Subcutaneous abdominal adipose tissue (tissue), 5 donors: ENCODE measurements around the gene TMEM100.

Experiments
- H3K27ac ChIP-seq: one replicate; pipeline ENCODE4 v1.7.0; 2013; ENCODE audit warnings: low read depth, mild to moderate bottlenecking, inconsistent platforms, low read length, moderate library complexity
- H3K27me3 ChIP-seq, 5 donors: one replicate each; pipeline ENCODE4 v1.7.0; 2013; ENCODE audit warnings: low read length in 5 of 5, inconsistent platforms in 1 of 5; ENCODE audit not compliant: control insufficient read depth in 5 of 5, insufficient read depth in 4 of 5
- H3K36me3 ChIP-seq, 5 donors: one replicate each; pipeline ENCODE4 v1.7.0; 2013; ENCODE audit warnings: low read length in 5 of 5; ENCODE audit not compliant: control insufficient read depth in 5 of 5, insufficient read depth in 5 of 5
- H3K4me1 ChIP-seq, 5 donors: one replicate each; pipeline ENCODE4 v1.7.0; 2013; ENCODE audit warnings: low read length in 5 of 5, mild to moderate bottlenecking in 3 of 5, moderate library complexity in 1 of 5; ENCODE audit not compliant: control insufficient read depth in 5 of 5, insufficient read depth in 5 of 5
- H3K4me3 ChIP-seq, 5 donors: one replicate each; pipeline ENCODE4 v1.7.0; 2013; ENCODE audit warnings: low read length in 5 of 5, low read depth in 1 of 5
- H3K9ac ChIP-seq, 5 donors: one replicate each; pipeline ENCODE4 v1.7.0; 2013; ENCODE audit warnings: low read length in 5 of 5, mild to moderate bottlenecking in 4 of 5, moderate library complexity in 3 of 5
- H3K9me3 ChIP-seq, 5 donors: one replicate each; pipeline ENCODE4 v1.7.0; 2013; ENCODE audit warnings: low read length in 5 of 5; ENCODE audit not compliant: control insufficient read depth in 5 of 5
- donor health status: healthy.
- donor health status: healthy.
- donor health status: healthy.
- donor health status: healthy.
- donor health status: healthy.

The TMEM100 gene

GRCh38 chr17:55746466-55746865 lies 23.8 kb upstream of the TMEM100 start:
- no peaks in the 10 kb centered on the region for H3K36me3 ChIP-seq
- no peaks in the 10 kb centered on the region for H3K27me3 ChIP-seq
- H3K9me3 ChIP-seq, result no peaks in the 10 kb centered on the region
- no peak overlapping the region for H3K9ac ChIP-seq
- no peak overlapping the region for H3K4me3 ChIP-seq
- H3K4me1 ChIP-seq, result peaks cover 0 to 7% (median 5%) of the 10 kb centered on the region in 5 donors
- no peak overlapping the region for H3K27ac ChIP-seq

- Histone ChIP-seq H3K27me3 (no peaks in the 10 kb centered on the region), H3K4me3 (no peak overlapping the region), H3K36me3 (no peaks in the 10 kb centered on the region), H3K9ac (no peak overlapping the region), H3K9me3 (no peaks in the 10 kb centered on the region), H3K4me1 (no peaks in the 10 kb centered on the region), H3K27ac (no peak overlapping the region)
Measured at GRCh38 chr17:55745258-55745657, 22.6 kb upstream of the TMEM100 start.

- no peaks in the 10 kb centered on the region for H3K27me3 ChIP-seq
- no peak overlapping the region for H3K4me3 ChIP-seq
- H3K9me3 ChIP-seq, result no peaks in the 10 kb centered on the region
- no peaks in the 10 kb centered on the region for H3K36me3 ChIP-seq
- no peaks in the 10 kb centered on the region for H3K4me1 ChIP-seq
- no peak overlapping the region for H3K9ac ChIP-seq
- H3K27ac ChIP-seq, result no peak overlapping the region
Measured at GRCh38 chr17:55743103-55743679, 20.5 kb upstream of the TMEM100 start.

GRCh38 chr17:55742272-55743102 lies 19.8 kb upstream of the TMEM100 start:
- Histone ChIP-seq H3K27ac (no peak overlapping the region), H3K4me1 (no peaks in the 10 kb centered on the region), H3K27me3 (no peaks in the 10 kb centered on the region), H3K9ac (no peak overlapping the region), H3K4me3 (no peak overlapping the region), H3K9me3 (no peaks in the 10 kb centered on the region), H3K36me3 (no peaks in the 10 kb centered on the region)

- Histone ChIP-seq H3K4me1 (no peaks in the 10 kb centered on the region), H3K27me3 (no peaks in the 10 kb centered on the region), H3K4me3 (no peak overlapping the region), H3K9me3 (no peaks in the 10 kb centered on the region), H3K36me3 (no peaks in the 10 kb centered on the region), H3K27ac (no peak overlapping the region), H3K9ac (no peak overlapping the region)
Measured at GRCh38 chr17:55741356-55741700, 18.7 kb upstream of the TMEM100 start.

- H3K4me1 ChIP-seq, result no peaks in the 10 kb centered on the region
- H3K27me3 ChIP-seq, result no peaks in the 10 kb centered on the region
- H3K27ac ChIP-seq, result no peak overlapping the region
- no peaks in the 10 kb centered on the region for H3K36me3 ChIP-seq
- H3K4me3 ChIP-seq, result no peak overlapping the region
- H3K9ac ChIP-seq, result no peak overlapping the region
- H3K9me3 ChIP-seq, result no peaks in the 10 kb centered on the region
Measured at GRCh38 chr17:55740511-55741355, 18.1 kb upstream of the TMEM100 start.

GRCh38 chr17:55737976-55738501 lies 15.4 kb upstream of the TMEM100 start:
- H3K9ac ChIP-seq, result no peak overlapping the region
- peaks cover 0 to 16% (median 13%) of the 10 kb centered on the region in 5 donors for H3K4me1 ChIP-seq
- no peaks in the 10 kb centered on the region for H3K27me3 ChIP-seq
- H3K27ac ChIP-seq, result no peak overlapping the region
- H3K4me3 ChIP-seq, result no peak overlapping the region
- no peaks in the 10 kb centered on the region for H3K9me3 ChIP-seq
- no peaks in the 10 kb centered on the region for H3K36me3 ChIP-seq

GRCh38 chr17:55735731-55736405 lies 13.2 kb upstream of the TMEM100 start:
- no peaks in the 10 kb centered on the region for H3K27me3 ChIP-seq
- H3K27ac ChIP-seq, result no peak overlapping the region
- no peaks in the 10 kb centered on the region for H3K36me3 ChIP-seq
- H3K9ac ChIP-seq, result no peak overlapping the region
- no peak overlapping the region for H3K4me3 ChIP-seq
- peaks cover 2 to 37% (median 34%) of the 10 kb centered on the region in 5 donors for H3K4me1 ChIP-seq
- no peaks in the 10 kb centered on the region for H3K9me3 ChIP-seq

- Histone ChIP-seq H3K27ac (peak overlapping the region; percentile 93), H3K4me3 (no peak overlapping the region), H3K9ac (no peak overlapping the region), H3K9me3 (no peaks in the 10 kb centered on the region), H3K27me3 (no peaks in the 10 kb centered on the region), H3K36me3 (no peaks in the 10 kb centered on the region), H3K4me1 (peaks cover 2 to 52% (median 38%) of the 10 kb centered on the region in 5 donors)
Measured at GRCh38 chr17:55734128-55734781, 11.6 kb upstream of the TMEM100 start.
